Osteoblast (primary cell): ENCODE results near the gene CAMTA1. TPM values are rescaled to one million over a fixed set of nuclear protein-coding genes. Genes with fewer than 3 reads are reported as not detected.

ENCODE experiments used
- DNase-seq: peaks from one replicate; pipeline ENCODE4 v3.0.0; 2011; ENCODE audit warnings: low spot score, mixed read lengths; ENCODE audit not compliant: insufficient read length; ENCODE audit errors: missing footprints
- H2AFZ ChIP-seq: 2 replicates; pipeline ENCODE4 v1.6.0; 2011; ENCODE audit warnings: mild to moderate bottlenecking, low read length
- H3K27ac ChIP-seq: 2 replicates; pipeline ENCODE4 v1.5.1; 2011; ENCODE audit warnings: mild to moderate bottlenecking, low read depth, low read length, moderate library complexity
- H3K27me3 ChIP-seq: 2 replicates; pipeline ENCODE4 v1.6.0; 2012; ENCODE audit warnings: mild to moderate bottlenecking, control low read depth, inconsistent platforms, low read length, moderate library complexity; ENCODE audit not compliant: insufficient read depth
- H3K36me3 ChIP-seq: 2 replicates; pipeline ENCODE4 v1.5.1; 2011; ENCODE audit warnings: mild to moderate bottlenecking, low read length, control low read depth, moderate library complexity; ENCODE audit not compliant: insufficient read depth
- H3K4me1 ChIP-seq: 2 replicates; pipeline ENCODE4 v1.5.1; 2011; ENCODE audit warnings: mild to moderate bottlenecking, low read length, control low read depth, moderate library complexity; ENCODE audit not compliant: insufficient read depth
- H3K4me2 ChIP-seq: 2 replicates; pipeline ENCODE4 v1.6.0; 2011; ENCODE audit warnings: mild to moderate bottlenecking, low read length; ENCODE audit not compliant: insufficient read depth
- H3K4me3 ChIP-seq: fragments of 200-600 bp; sonication (generic); 3 replicates; pipeline ENCODE4 v1.5.1; 2012; ENCODE audit warnings: mild to moderate bottlenecking, low read length, inconsistent platforms; ENCODE audit not compliant: insufficient read depth
- H3K79me2 ChIP-seq: 2 replicates; pipeline ENCODE4 v1.6.0; 2012; ENCODE audit warnings: mild to moderate bottlenecking, low read length, control low read depth, inconsistent platforms; ENCODE audit not compliant: insufficient read depth
- H3K9me3 ChIP-seq: 2 replicates; pipeline ENCODE4 v1.5.1; 2011; ENCODE audit warnings: low read depth, low read length, control low read depth
- H4K20me1 ChIP-seq: 2 replicates; pipeline ENCODE4 v1.6.0; 2012; ENCODE audit warnings: mild to moderate bottlenecking, low read length, control low read depth; ENCODE audit not compliant: insufficient read depth
- total RNA-seq: library from RNA; depleted of rRNA; stranded (reverse); fragments of >200 nt; gene quantifications from 2 replicates; pipeline ENCODE4 v1.2.3, GENCODE V29; 2012
- TF ChIP-seq, protein P1 (sequence below): IDR thresholded peaks from 2 replicates; pipeline ENCODE4 v1.5.1; 2011; ENCODE audit warnings: mild to moderate bottlenecking, low read depth, low read length, moderate library complexity; ENCODE audit errors: extremely low read depth

The CAMTA1 gene
- total RNA-seq, 1 donor, result 47.4 TPM

DNA sequence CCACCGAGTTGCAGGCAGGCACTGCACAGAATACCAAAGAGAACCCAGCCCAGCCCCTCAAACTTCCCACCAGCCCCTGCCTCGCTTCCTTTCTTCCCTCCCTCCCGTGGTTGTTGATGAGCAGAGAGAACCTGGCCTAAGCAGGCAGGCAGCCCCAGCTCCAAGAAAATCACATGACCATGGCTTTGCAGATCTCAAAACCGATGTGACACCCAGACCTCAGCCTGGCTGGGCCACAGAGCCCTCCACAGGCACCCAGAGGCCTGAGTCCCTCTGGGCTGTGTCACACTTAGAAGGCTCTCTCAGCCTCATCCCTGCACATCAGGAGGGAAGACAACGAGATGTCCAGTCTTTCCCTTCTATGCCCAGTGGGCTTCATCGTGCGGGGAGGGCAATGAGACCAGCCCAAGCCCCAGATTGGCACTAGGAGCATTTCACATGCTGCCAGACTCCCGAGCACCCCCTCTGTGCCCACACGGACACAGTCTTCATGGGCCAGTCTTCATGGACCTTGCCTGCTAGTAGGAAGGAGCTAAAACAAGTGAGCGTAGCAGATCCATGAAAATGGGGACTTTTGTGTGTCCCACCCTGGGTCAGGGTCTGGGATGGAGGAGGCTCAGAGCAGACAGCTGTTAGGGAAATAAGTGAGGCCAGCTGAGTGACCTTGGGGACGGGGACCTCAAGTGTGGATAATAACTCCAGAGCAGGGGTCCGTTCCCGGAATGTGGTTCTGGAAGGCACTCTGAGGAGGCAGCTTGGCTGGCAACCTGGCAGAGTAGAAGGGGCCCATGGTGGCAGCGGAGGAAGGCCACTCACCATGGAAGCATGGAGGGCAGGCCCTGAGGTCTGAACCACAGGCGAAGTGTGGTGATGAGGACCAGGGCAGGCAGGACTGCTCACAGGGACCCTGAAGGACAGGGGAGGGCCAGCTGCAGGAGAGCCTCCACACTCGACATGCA, 781.4 kb downstream of the CAMTA1 start:
- no peaks in the 10 kb centered on the region for H3K79me2 ChIP-seq
- H3K4me1 ChIP-seq, result no peaks in the 10 kb centered on the region
- no peaks in the 10 kb centered on the region for H3K36me3 ChIP-seq
- DNase-seq, result peak; percentile 56
- no peaks in the 10 kb centered on the region for H3K9me3 ChIP-seq
- H3K27me3 ChIP-seq, result peaks cover 3% of the 10 kb centered on the region
- no peak overlapping the region for H3K4me2 ChIP-seq
- no peak overlapping the region for H2AFZ ChIP-seq
- TF ChIP-seq, protein P1, sequence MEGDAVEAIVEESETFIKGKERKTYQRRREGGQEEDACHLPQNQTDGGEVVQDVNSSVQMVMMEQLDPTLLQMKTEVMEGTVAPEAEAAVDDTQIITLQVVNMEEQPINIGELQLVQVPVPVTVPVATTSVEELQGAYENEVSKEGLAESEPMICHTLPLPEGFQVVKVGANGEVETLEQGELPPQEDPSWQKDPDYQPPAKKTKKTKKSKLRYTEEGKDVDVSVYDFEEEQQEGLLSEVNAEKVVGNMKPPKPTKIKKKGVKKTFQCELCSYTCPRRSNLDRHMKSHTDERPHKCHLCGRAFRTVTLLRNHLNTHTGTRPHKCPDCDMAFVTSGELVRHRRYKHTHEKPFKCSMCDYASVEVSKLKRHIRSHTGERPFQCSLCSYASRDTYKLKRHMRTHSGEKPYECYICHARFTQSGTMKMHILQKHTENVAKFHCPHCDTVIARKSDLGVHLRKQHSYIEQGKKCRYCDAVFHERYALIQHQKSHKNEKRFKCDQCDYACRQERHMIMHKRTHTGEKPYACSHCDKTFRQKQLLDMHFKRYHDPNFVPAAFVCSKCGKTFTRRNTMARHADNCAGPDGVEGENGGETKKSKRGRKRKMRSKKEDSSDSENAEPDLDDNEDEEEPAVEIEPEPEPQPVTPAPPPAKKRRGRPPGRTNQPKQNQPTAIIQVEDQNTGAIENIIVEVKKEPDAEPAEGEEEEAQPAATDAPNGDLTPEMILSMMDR, result no peak
- no peak overlapping the region for H3K4me3 ChIP-seq
- no peak overlapping the region for H3K27ac ChIP-seq
- H4K20me1 ChIP-seq, result no peaks in the 10 kb centered on the region

DNA sequence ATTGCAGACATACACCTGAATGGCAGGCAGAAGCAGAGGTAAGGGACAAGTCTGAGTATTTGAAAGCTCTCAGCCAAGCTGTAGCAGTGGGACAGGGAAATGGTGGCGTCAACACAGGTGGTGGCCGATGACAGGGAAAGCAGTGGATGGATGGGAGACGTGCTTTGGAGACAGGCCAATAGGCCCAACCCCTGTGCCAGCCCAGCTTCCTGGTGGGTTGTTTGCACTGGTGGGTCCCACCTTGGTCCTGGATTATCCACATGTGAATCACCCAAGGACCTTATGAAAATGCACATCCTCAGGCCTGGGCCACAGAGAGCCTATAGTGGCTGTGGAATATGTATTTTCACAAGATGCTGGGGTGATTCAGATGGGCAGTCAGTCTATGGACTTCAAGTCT, 782.1 kb downstream of the CAMTA1 start:
- Histone ChIP-seq H3K4me3 (no peak overlapping the region), H2AFZ (no peak overlapping the region), H3K4me2 (no peak overlapping the region), H3K36me3 (no peaks in the 10 kb centered on the region), H3K4me1 (no peaks in the 10 kb centered on the region), H4K20me1 (no peaks in the 10 kb centered on the region), H3K9me3 (no peaks in the 10 kb centered on the region), H3K27me3 (peaks cover 3% of the 10 kb centered on the region), H3K27ac (no peak overlapping the region), H3K79me2 (no peaks in the 10 kb centered on the region)
- peak; percentile 67 for DNase-seq
- TF ChIP-seq, protein P1, result no peak

DNA sequence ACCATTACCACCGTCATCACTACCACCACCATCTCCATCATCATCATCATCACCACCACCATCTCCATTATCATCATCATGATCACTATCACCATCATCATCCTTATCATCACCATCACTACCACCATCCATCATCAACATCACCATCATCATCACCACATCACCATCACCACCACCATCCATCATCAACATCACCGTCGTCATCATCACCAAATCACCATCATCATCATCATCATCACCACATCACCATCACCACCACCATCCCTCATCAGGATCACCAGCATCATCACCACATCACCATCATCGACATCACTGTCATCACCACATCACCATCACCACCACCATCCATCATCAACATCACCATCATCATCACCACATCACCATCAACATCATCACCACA, 782.8 kb downstream of the CAMTA1 start:
- H4K20me1 ChIP-seq, result no peaks in the 10 kb centered on the region
- H3K9me3 ChIP-seq, result no peaks in the 10 kb centered on the region
- no peak overlapping the region for H3K27ac ChIP-seq
- H3K27me3 ChIP-seq, result peaks cover 6% of the 10 kb centered on the region
- no peak overlapping the region for H2AFZ ChIP-seq
- no peak overlapping the region for H3K4me2 ChIP-seq
- no peak overlapping the region for H3K4me3 ChIP-seq
- TF ChIP-seq, protein P1, result no peak
- H3K36me3 ChIP-seq, result no peaks in the 10 kb centered on the region
- H3K79me2 ChIP-seq, result no peaks in the 10 kb centered on the region
- DNase-seq, result no peak
- no peaks in the 10 kb centered on the region for H3K4me1 ChIP-seq

DNA sequence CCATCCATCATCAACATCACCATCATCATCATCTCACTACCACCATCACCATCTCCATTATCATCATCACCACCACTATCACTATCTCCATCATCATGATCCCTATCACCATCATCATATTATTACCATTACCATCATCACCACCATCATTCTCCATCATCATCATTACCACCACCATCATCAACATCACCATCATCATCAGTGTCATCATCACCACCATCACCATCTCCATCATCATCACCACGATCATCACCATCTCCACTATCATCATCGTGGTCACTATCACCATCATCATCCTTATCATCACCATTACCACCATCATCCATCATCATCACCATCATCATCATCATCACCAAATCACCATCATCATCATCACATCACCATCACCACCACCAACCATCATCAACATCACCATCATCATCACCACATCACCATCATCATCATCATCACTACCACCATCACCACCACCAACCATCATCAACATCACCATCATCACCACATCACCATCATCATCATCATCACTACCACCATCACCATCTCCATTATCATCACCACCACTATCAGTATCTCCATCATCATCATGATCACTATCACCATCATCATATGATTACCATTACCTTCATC, 783.8 kb downstream of the CAMTA1 start:
- Histone ChIP-seq H3K9me3 (no peaks in the 10 kb centered on the region), H3K4me2 (no peak overlapping the region), H3K4me3 (no peak overlapping the region), H4K20me1 (no peaks in the 10 kb centered on the region), H3K36me3 (no peaks in the 10 kb centered on the region), H3K4me1 (no peaks in the 10 kb centered on the region), H3K79me2 (no peaks in the 10 kb centered on the region), H3K27me3 (peaks cover 11% of the 10 kb centered on the region), H3K27ac (no peak overlapping the region), H2AFZ (no peak overlapping the region)
- TF ChIP-seq, protein P1, result no peak
- no peak for DNase-seq
